Astrocyte (in vitro differentiated cells and primary cell): ENCODE measurements around the gene INPPL1. TPM values are rescaled to one million over a fixed set of nuclear protein-coding genes. Genes with fewer than 3 reads are reported as not detected.

Experiments
- DNase-seq: peaks from one replicate; pipeline ENCODE4 v3.0.0-alpha.2; 2010; ENCODE audit warnings: low read depth
- FAIRE-seq: peaks from 2 replicates; lab custom pipeline; 2011; peaks lifted over from hg19 to GRCh38; lab: Jason Lieb, UNC
- H2AFZ ChIP-seq: 2 replicates; pipeline ENCODE4 v1.6.0; 2012; ENCODE audit warnings: low read depth, low read length, inconsistent platforms
- H3K27ac ChIP-seq: 2 replicates; pipeline ENCODE4 v1.5.1; 2011; ENCODE audit warnings: low read depth, low read length, inconsistent platforms
- H3K27me3 ChIP-seq: 2 replicates; pipeline ENCODE4 v1.6.0; 2011; ENCODE audit warnings: low read length, inconsistent platforms; ENCODE audit not compliant: insufficient read depth
- H3K36me3 ChIP-seq: 2 replicates; pipeline ENCODE4 v1.5.1; 2011; ENCODE audit warnings: low read length, inconsistent platforms; ENCODE audit not compliant: insufficient read depth
- H3K4me1 ChIP-seq: 2 replicates; pipeline ENCODE4 v1.5.1; 2011; ENCODE audit warnings: low read length, inconsistent platforms; ENCODE audit not compliant: insufficient read depth
- H3K4me2 ChIP-seq: 2 replicates; pipeline ENCODE4 v1.6.0; 2012; ENCODE audit warnings: low read length, inconsistent platforms
- H3K4me3 ChIP-seq: 2 replicates; pipeline ENCODE4 v1.5.1; 2011; ENCODE audit warnings: low read depth, mild to moderate bottlenecking, low read length, inconsistent platforms; ENCODE audit not compliant: insufficient read depth
- H3K79me2 ChIP-seq: 2 replicates; pipeline ENCODE4 v1.6.0; 2012; ENCODE audit warnings: mild to moderate bottlenecking, low read length, inconsistent platforms; ENCODE audit not compliant: insufficient read depth
- H3K9ac ChIP-seq: 2 replicates; pipeline ENCODE4 v1.6.0; 2012; ENCODE audit warnings: mild to moderate bottlenecking, low read length, inconsistent platforms
- H3K9me3 ChIP-seq: 2 replicates; pipeline ENCODE4 v1.5.1; 2012; ENCODE audit warnings: low read depth, mild to moderate bottlenecking, low read length, inconsistent platforms; ENCODE audit not compliant: insufficient read depth
- H4K20me1 ChIP-seq: 2 replicates; pipeline ENCODE4 v1.6.0; 2012; ENCODE audit warnings: low read length, inconsistent platforms; ENCODE audit not compliant: insufficient read depth
- H3K27ac Mint-ChIP-seq: one replicate; pipeline ENCODE4 v1.8.0; 2021; ENCODE audit warnings: mild to moderate bottlenecking, mixed read lengths; ENCODE audit not compliant: unreplicated experiment
- H3K27me3 Mint-ChIP-seq: one replicate; pipeline ENCODE4 v1.8.0; 2021; ENCODE audit warnings: low read depth, mixed read lengths; ENCODE audit not compliant: unreplicated experiment
- H3K36me3 Mint-ChIP-seq: one replicate; pipeline ENCODE4 v1.8.0; 2021; ENCODE audit warnings: low read depth, mixed read lengths; ENCODE audit not compliant: unreplicated experiment
- H3K4me1 Mint-ChIP-seq: one replicate; pipeline ENCODE4 v1.8.0; 2021; ENCODE audit warnings: low read depth, mixed read lengths; ENCODE audit not compliant: unreplicated experiment
- H3K4me3 Mint-ChIP-seq: one replicate; pipeline ENCODE4 v1.8.0; 2021; ENCODE audit warnings: mild to moderate bottlenecking, moderate library complexity, mixed read lengths; ENCODE audit not compliant: unreplicated experiment
- H3K9me3 Mint-ChIP-seq: one replicate; pipeline ENCODE4 v1.8.0; 2021; ENCODE audit warnings: mild to moderate bottlenecking, mixed read lengths; ENCODE audit not compliant: unreplicated experiment
- CTCF ChIP-seq: IDR thresholded peaks from 2 replicates; pipeline ENCODE4 v1.5.1; 2011; ENCODE audit warnings: low read depth, mild to moderate bottlenecking, inconsistent platforms, low read length, moderate library complexity; ENCODE audit not compliant: insufficient read depth
- EZH2 ChIP-seq: IDR thresholded peaks from 2 replicates; pipeline ENCODE4 v1.6.1; 2012; ENCODE audit warnings: mild to moderate bottlenecking, low read length, inconsistent platforms; ENCODE audit not compliant: insufficient read depth
- total RNA-seq: library from RNA; stranded (reverse); gene quantifications from 2 replicates; pipeline ENCODE4 v1.2.1, GENCODE V29; 2021

INPPL1 gene
- total RNA-seq, 1 donor from 2014 or later = 276 TPM

GRCh38 chr11:72208281-72208680 lies 16.3 kb upstream of the INPPL1 start:
- Histone ChIP-seq H3K4me2 (no peak overlapping the region), H3K27me3 (peaks cover 6% of the 10 kb centered on the region), H3K9ac (no peak overlapping the region), H3K4me3 (no peak overlapping the region), H3K36me3 (no peaks in the 10 kb centered on the region), H3K79me2 (no peaks in the 10 kb centered on the region), H3K9me3 (no peaks in the 10 kb centered on the region), H4K20me1 (no peaks in the 10 kb centered on the region), H2AFZ (no peak overlapping the region), H3K4me1 (no peaks in the 10 kb centered on the region), H3K27ac (no peak overlapping the region)
- no peaks in the 10 kb centered on the region for H3K4me1 Mint-ChIP-seq
- H3K27ac Mint-ChIP-seq = no peak overlapping the region
- H3K9me3 Mint-ChIP-seq = peaks cover 15% of the 10 kb centered on the region
- no peak for TF ChIP-seq EZH2
- no peak for TF ChIP-seq CTCF
- peaks cover 2% of the 10 kb centered on the region for H3K27me3 Mint-ChIP-seq
- FAIRE-seq (no peak), DNase-seq (no peak)
- no peak overlapping the region for H3K4me3 Mint-ChIP-seq
- peaks cover 2% of the 10 kb centered on the region for H3K36me3 Mint-ChIP-seq

- no peaks in the 10 kb centered on the region for H4K20me1 ChIP-seq
- DNase-seq (no peak), FAIRE-seq (no peak)
- H3K27ac Mint-ChIP-seq = no peak overlapping the region
- H3K36me3 Mint-ChIP-seq = peaks cover 2% of the 10 kb centered on the region
- H3K9ac ChIP-seq = no peak overlapping the region
- H3K4me1 ChIP-seq = no peaks in the 10 kb centered on the region
- TF ChIP-seq CTCF (no peak), EZH2 (no peak)
- no peaks in the 10 kb centered on the region for H3K79me2 ChIP-seq
- H3K9me3 ChIP-seq = no peaks in the 10 kb centered on the region
- no peak overlapping the region for H2AFZ ChIP-seq
- peaks cover 6% of the 10 kb centered on the region for H3K27me3 Mint-ChIP-seq
- H3K9me3 Mint-ChIP-seq = peaks cover 15% of the 10 kb centered on the region
- peaks cover 7% of the 10 kb centered on the region for H3K27me3 ChIP-seq
- H3K36me3 ChIP-seq = no peaks in the 10 kb centered on the region
- H3K27ac ChIP-seq = no peak overlapping the region
- no peak overlapping the region for H3K4me3 Mint-ChIP-seq
- H3K4me2 ChIP-seq = no peak overlapping the region
- H3K4me1 Mint-ChIP-seq = no peaks in the 10 kb centered on the region
- no peak overlapping the region for H3K4me3 ChIP-seq
These were observed 15.5 kb upstream of the INPPL1 start for GRCh38 chr11:72209101-72209500.

GRCh38 chr11:72216638-72217037 lies 7.9 kb upstream of the INPPL1 start, which contains the start of gene FOLR2:
FOLR2 (plus strand) TSS chr11:72216794; CDS start chr11:72218585, 1,791 bp downstream.
- peaks cover 38% of the 10 kb centered on the region for H3K27me3 Mint-ChIP-seq
- no peak within 1 kb of the TSS for H3K4me2 ChIP-seq

More at GRCh38 chr11:72216638-72217037, 7.9 kb upstream of the INPPL1 start, which contains the start of gene FOLR2:
- Mint-ChIP-seq H3K27ac (no peak within 1 kb of the TSS), H3K9me3 (peaks cover 4% of the 10 kb centered on the region), H3K4me3 (no peak within 1 kb of the TSS), H3K36me3 (no peaks in the 10 kb centered on the region), H3K4me1 (no peaks in the 10 kb centered on the region)
- no peaks in the 10 kb centered on the region for H3K4me1 ChIP-seq
- no peaks in the 10 kb centered on the region for H3K9me3 ChIP-seq
- H3K36me3 ChIP-seq = no peaks in the 10 kb centered on the region
- H4K20me1 ChIP-seq = no peaks in the 10 kb centered on the region
- H3K27me3 ChIP-seq = peaks cover 23% of the 10 kb centered on the region
- H3K4me3 ChIP-seq = no peak within 1 kb of the TSS
- H3K9ac ChIP-seq = no peak within 1 kb of the TSS
- no peaks in the 10 kb centered on the region for H3K79me2 ChIP-seq
- no peak for DNase-seq
- FAIRE-seq = no peak
- H2AFZ ChIP-seq = no peak within 1 kb of the TSS
- H3K27ac ChIP-seq = no peak within 1 kb of the TSS
- TF ChIP-seq CTCF = no peak
- TF ChIP-seq EZH2 = no peak
